ENCODE measurements around the gene DDA1. TPM values are rescaled to one million over a fixed set of nuclear protein-coding genes. Genes with fewer than 3 reads are reported as not detected.
A peak's percentile ranks its signal among the peaks of the same experiment; 100 is the strongest.

DDA1 gene
- total RNA-seq, 1 donor from 2014 or later, result 37.3 TPM

GRCh38 chr19:17328517-17329365, 19.4 kb downstream of the DDA1 start:
- no peak for DNase-seq (ENCODE audit: low spot score in 2 of 2, unreplicated experiment in 2 of 2)
- no peaks in the 10 kb centered on the region for H3K9me3 Mint-ChIP-seq
- peak overlapping the region; percentile 58 for H3K4me3 Mint-ChIP-seq
- TF ChIP-seq, protein P1, sequence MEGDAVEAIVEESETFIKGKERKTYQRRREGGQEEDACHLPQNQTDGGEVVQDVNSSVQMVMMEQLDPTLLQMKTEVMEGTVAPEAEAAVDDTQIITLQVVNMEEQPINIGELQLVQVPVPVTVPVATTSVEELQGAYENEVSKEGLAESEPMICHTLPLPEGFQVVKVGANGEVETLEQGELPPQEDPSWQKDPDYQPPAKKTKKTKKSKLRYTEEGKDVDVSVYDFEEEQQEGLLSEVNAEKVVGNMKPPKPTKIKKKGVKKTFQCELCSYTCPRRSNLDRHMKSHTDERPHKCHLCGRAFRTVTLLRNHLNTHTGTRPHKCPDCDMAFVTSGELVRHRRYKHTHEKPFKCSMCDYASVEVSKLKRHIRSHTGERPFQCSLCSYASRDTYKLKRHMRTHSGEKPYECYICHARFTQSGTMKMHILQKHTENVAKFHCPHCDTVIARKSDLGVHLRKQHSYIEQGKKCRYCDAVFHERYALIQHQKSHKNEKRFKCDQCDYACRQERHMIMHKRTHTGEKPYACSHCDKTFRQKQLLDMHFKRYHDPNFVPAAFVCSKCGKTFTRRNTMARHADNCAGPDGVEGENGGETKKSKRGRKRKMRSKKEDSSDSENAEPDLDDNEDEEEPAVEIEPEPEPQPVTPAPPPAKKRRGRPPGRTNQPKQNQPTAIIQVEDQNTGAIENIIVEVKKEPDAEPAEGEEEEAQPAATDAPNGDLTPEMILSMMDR (IDR thresholded peaks at IDR 0.05; ENCODE audit: unreplicated experiment), result no peak
- peaks cover 10% of the 10 kb centered on the region for H3K36me3 Mint-ChIP-seq
- H3K4me1 Mint-ChIP-seq, result peaks cover 11% of the 10 kb centered on the region
- no peak overlapping the region for H3K27ac Mint-ChIP-seq
- H3K27me3 Mint-ChIP-seq (ENCODE audit: low read depth), result peaks cover 14% of the 10 kb centered on the region

DNA sequence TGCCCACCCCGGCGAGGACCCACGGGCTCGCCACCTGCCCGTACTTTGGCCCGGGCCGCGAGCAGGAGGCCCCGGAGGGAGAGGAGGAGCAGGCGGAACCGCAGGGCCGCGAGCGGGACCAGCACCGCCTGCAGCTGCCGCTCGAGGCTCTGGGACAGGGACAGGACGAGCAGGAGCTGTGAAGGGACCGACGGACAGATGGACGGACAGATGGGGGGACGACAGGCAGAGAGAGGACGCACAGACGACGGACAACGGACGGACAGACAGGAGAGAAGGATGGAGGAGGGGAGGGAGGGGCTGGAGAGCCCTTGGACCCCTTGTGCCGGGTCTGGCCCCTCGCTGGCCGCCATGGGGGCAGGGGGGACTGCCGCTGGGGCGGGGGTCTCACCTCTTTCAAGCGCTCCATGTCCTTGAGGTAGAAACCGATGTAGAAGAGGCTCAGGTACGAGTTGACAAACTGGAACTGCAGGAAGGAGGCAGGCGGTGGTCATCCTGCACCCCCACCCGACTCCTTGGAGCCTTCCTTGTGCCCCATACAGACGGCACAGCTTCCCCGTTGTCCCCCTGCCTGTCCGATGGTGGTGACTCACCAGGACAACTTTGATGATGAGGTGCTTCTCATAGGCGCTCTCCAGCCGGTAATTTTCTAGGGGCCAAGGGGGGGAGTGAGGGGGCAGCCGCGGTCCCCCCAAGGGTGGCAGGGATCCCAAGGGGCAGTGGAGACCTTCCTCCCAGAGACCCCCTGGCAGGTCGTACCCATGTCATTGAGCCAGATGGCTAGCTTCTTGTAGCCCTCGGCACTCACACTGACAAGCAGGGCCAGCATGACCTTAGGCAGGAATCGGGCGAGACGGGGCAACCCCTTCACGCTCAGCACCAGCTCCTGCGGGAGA, 20.3 kb downstream of the DDA1 start:
- Mint-ChIP-seq H3K36me3 (peaks cover 10% of the 10 kb centered on the region), H3K27me3 (ENCODE audit: low read depth) (peaks cover 14% of the 10 kb centered on the region), H3K9me3 (no peaks in the 10 kb centered on the region), H3K4me1 (peaks cover 14% of the 10 kb centered on the region), H3K4me3 (peak overlapping the region; percentile 40), H3K27ac (no peak overlapping the region)
- TF ChIP-seq, protein P1 (IDR thresholded peaks at IDR 0.05; ENCODE audit: unreplicated experiment), result no peak
- DNase-seq (ENCODE audit: low spot score in 2 of 2, unreplicated experiment in 2 of 2), result no peak

DNA sequence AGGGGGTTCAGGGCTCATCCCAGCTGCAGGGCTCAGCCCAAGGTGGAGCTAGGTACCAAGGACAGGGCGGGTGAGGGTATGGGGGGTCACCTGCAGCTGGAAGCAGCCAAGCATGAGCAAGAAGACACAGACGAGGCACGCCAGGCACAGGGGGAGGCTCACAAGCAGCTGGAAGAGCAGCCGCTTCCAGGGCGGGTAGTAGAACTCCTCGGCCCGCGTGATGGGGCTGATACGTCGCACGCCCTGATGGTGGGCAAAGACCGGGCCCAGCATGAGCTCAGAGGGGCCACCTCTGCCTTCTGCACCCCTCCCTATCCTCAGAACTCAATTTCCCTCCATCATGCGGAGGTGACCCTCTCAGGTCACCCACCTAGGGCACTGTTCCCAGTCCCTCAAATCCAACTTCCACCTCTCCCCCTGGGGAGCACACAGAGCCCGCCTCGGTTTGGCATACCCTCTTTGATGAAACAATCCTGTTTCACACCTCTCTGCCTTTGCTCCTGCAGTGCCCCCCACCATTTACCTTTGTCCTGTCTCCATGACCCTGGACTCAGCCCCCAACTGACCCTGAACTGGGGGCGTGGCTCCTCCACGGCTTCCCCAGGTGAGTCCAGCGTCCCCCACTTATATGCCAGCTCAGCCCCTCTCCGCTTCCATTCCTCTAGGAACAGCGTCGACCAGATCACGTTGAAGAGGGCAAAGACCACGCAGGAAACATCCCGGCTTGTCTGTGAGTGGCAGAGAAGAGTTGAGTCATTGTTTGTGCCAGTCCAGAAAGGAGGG, 21.1 kb downstream of the DDA1 start:
- no peaks in the 10 kb centered on the region for H3K9me3 Mint-ChIP-seq
- H3K36me3 Mint-ChIP-seq, result peaks cover 10% of the 10 kb centered on the region
- H3K27ac Mint-ChIP-seq, result no peak overlapping the region
- H3K4me1 Mint-ChIP-seq, result peaks cover 20% of the 10 kb centered on the region
- H3K27me3 Mint-ChIP-seq (ENCODE audit: low read depth), result peaks cover 14% of the 10 kb centered on the region
- no peak for DNase-seq (ENCODE audit: low spot score in 2 of 2, unreplicated experiment in 2 of 2)
- TF ChIP-seq, protein P1 (IDR thresholded peaks at IDR 0.05; ENCODE audit: unreplicated experiment), result no peak
- peak overlapping the region; percentile 45 for H3K4me3 Mint-ChIP-seq

- DNase-seq (ENCODE audit: low spot score in 2 of 2, unreplicated experiment in 2 of 2), result no peak
- Mint-ChIP-seq H3K9me3 (no peaks in the 10 kb centered on the region), H3K36me3 (peaks cover 10% of the 10 kb centered on the region), H3K4me3 (peak overlapping the region; percentile 45), H3K27me3 (ENCODE audit: low read depth) (peaks cover 14% of the 10 kb centered on the region), H3K4me1 (peaks cover 21% of the 10 kb centered on the region), H3K27ac (no peak overlapping the region)
- TF ChIP-seq, protein P1 (IDR thresholded peaks at IDR 0.05; ENCODE audit: unreplicated experiment), result no peak
These were observed 21.7 kb downstream of the DDA1 start for GRCh38 chr19:17331045-17331558.

GRCh38 chr19:17332360-17332676, 23.0 kb downstream of the DDA1 start:
- peak overlapping the region; percentile 22 for H3K4me3 Mint-ChIP-seq
- H3K4me1 Mint-ChIP-seq, result peaks cover 17% of the 10 kb centered on the region
- H3K36me3 Mint-ChIP-seq, result peaks cover 10% of the 10 kb centered on the region

More at GRCh38 chr19:17332360-17332676, 23.0 kb downstream of the DDA1 start:
- TF ChIP-seq, protein P1 (IDR thresholded peaks at IDR 0.05; ENCODE audit: unreplicated experiment), result no peak
- Mint-ChIP-seq H3K9me3 (no peaks in the 10 kb centered on the region), H3K27ac (no peak overlapping the region), H3K27me3 (ENCODE audit: low read depth) (peaks cover 14% of the 10 kb centered on the region)
- no peak for DNase-seq (ENCODE audit: low spot score in 2 of 2, unreplicated experiment in 2 of 2)

Data from mesothelial cell of epicardium (in vitro differentiated cells).